Liver (tissue), 3 donors: ENCODE measurements around the gene DIP2C.

Source experiments
- ATF3 ChIP-seq: IDR thresholded peaks from 2 replicates; pipeline ENCODE4 v1.6.1; 2016; ENCODE audit warnings: antibody characterized with exemption
- EGR1 ChIP-seq, 2 donors: IDR thresholded peaks; 2 replicates each; pipeline ENCODE4 v1.6.1; 2016 to 2018; ENCODE audit warnings: antibody characterized with exemption in 2 of 2, low read depth in 2 of 2
- FOXA1 ChIP-seq: IDR thresholded peaks from 2 replicates; pipeline ENCODE4 v1.6.1; 2016; ENCODE audit warnings: antibody characterized with exemption
- GABPA ChIP-seq, 2 donors: IDR thresholded peaks in 1 of 2; conservative IDR thresholded peaks in 1 of 2; 2 replicates each; pipeline ENCODE4 v1.6.1; 2016; ENCODE audit warnings: antibody characterized with exemption in 2 of 2, mild to moderate bottlenecking in 1 of 2, moderate library complexity in 1 of 2
- JUND ChIP-seq, 2 donors: IDR thresholded peaks; 2 replicates each; pipeline ENCODE4 v1.6.1; 2016; ENCODE audit warnings: antibody characterized with exemption in 2 of 2
- MAX ChIP-seq: IDR thresholded peaks from 2 replicates; pipeline ENCODE4 v1.6.1; 2016; ENCODE audit warnings: antibody characterized with exemption
- RAD21 ChIP-seq, 2 donors: IDR thresholded peaks; 2 replicates each; pipeline ENCODE4 v1.6.1; 2016; ENCODE audit warnings: antibody characterized with exemption in 2 of 2, mild to moderate bottlenecking in 2 of 2
- REST ChIP-seq: IDR thresholded peaks from 2 replicates; pipeline ENCODE4 v1.6.1; 2016; ENCODE audit warnings: antibody characterized with exemption, mild to moderate bottlenecking
- RXRA ChIP-seq, 2 donors: IDR thresholded peaks; 2 replicates each; pipeline ENCODE4 v1.6.1; 2017 to 2018; ENCODE audit warnings: antibody characterized with exemption in 2 of 2, mild to moderate bottlenecking in 1 of 2
- TAF1 ChIP-seq: conservative IDR thresholded peaks from 2 replicates; pipeline ENCODE4 v1.6.1; 2016; ENCODE audit warnings: antibody characterized with exemption, mild to moderate bottlenecking
- YY1 ChIP-seq: IDR thresholded peaks from 2 replicates; pipeline ENCODE4 v1.6.1; 2016; ENCODE audit warnings: antibody characterized with exemption, mild to moderate bottlenecking
- TF ChIP-seq, protein P1 (sequence below): fragments of 150-350 bp; IDR thresholded peaks from 2 replicates; pipeline ENCODE4 v1.5.1; 2017; ENCODE audit warnings: improper control_type of control experiment, low read depth, low read length; ENCODE audit not compliant: missing input control
- donor health status: healthy.
- donor health status: healthy.

- TF ChIP-seq, protein P1, sequence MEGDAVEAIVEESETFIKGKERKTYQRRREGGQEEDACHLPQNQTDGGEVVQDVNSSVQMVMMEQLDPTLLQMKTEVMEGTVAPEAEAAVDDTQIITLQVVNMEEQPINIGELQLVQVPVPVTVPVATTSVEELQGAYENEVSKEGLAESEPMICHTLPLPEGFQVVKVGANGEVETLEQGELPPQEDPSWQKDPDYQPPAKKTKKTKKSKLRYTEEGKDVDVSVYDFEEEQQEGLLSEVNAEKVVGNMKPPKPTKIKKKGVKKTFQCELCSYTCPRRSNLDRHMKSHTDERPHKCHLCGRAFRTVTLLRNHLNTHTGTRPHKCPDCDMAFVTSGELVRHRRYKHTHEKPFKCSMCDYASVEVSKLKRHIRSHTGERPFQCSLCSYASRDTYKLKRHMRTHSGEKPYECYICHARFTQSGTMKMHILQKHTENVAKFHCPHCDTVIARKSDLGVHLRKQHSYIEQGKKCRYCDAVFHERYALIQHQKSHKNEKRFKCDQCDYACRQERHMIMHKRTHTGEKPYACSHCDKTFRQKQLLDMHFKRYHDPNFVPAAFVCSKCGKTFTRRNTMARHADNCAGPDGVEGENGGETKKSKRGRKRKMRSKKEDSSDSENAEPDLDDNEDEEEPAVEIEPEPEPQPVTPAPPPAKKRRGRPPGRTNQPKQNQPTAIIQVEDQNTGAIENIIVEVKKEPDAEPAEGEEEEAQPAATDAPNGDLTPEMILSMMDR, result no peak
- TF ChIP-seq TAF1, result no peak
- TF ChIP-seq JUND (IDR thresholded peaks at IDR 0.05), result no peak
- TF ChIP-seq RXRA (IDR thresholded peaks at IDR 0.05), result no peak
- TF ChIP-seq FOXA1, result no peak
- no peak for TF ChIP-seq RAD21 (IDR thresholded peaks at IDR 0.05)
- TF ChIP-seq ATF3, result no peak
- no peak for TF ChIP-seq REST
- no peak for TF ChIP-seq EGR1 (IDR thresholded peaks at IDR 0.05; ENCODE audit: low read depth in 2 of 2)
- no peak for TF ChIP-seq YY1
- no peak for TF ChIP-seq GABPA (IDR thresholded peaks at IDR 0.05 in 1 of 2, conservative IDR thresholded peaks at IDR 0.05 in 1 of 2)
- TF ChIP-seq MAX, result no peak
Observed at GRCh38 chr10:493391-494148, 195.9 kb downstream of the DIP2C start.
